Peyer's patch (tissue), 4 donors: Measurements from ENCODE around the gene CA4.

ENCODE experiments used
- CTCF ChIP-seq, 6 experiments: fragments of 450-650 bp in 4 of 6; fragments of 200-600 bp in 2 of 6; sonication (generic) in 1 of 6; IDR thresholded peaks; one replicate each; pipeline ENCODE4 v1.5.1; 2017 to 2019; ENCODE audit warnings: antibody characterized with exemption in 6 of 6, mild to moderate bottlenecking in 3 of 6, moderate library complexity in 1 of 6
- POLR2A ChIP-seq, 2 donors: fragments of 450-650 bp; IDR thresholded peaks; one replicate each; pipeline ENCODE4 v1.5.1; 2017; ENCODE audit warnings: antibody characterized with exemption in 2 of 2, mild to moderate bottlenecking in 2 of 2, moderate library complexity in 2 of 2

GRCh38 chr17:60148373-60148772, 1.4 kb upstream of the CA4 start:
- no peak for TF ChIP-seq CTCF (IDR thresholded peaks at IDR 0.05)
- no peak for TF ChIP-seq POLR2A (IDR thresholded peaks at IDR 0.05)
